Kidney (tissue), 14 donors: ENCODE results near the gene DPP10. TPM values are rescaled to one million over a fixed set of nuclear protein-coding genes. Genes with fewer than 3 reads are reported as not detected.

ENCODE experiments used
- DNase-seq, 5 donors: peaks; one replicate each; pipeline ENCODE4 v3.0.0-alpha.2; 2013 to 2020
- FAIRE-seq: peaks from 2 replicates; lab custom pipeline; 2012; peaks lifted over from hg19 to GRCh38; lab: Jason Lieb, UNC
- H3K27ac ChIP-seq, 2 donors: one replicate each; pipeline ENCODE4 v1.7.0; 2013; ENCODE audit warnings: low read depth in 2 of 2, low read length in 2 of 2, inconsistent platforms in 1 of 2
- H3K27me3 ChIP-seq: one replicate; pipeline ENCODE4 v1.7.1; 2013; ENCODE audit warnings: low read length, inconsistent platforms; ENCODE audit not compliant: control insufficient read depth, insufficient read depth
- H3K36me3 ChIP-seq, 3 donors: one replicate each; pipeline versions ENCODE4 v1.7.0 to v1.7.1; 2013; ENCODE audit warnings: low read length in 3 of 3, control low read depth in 1 of 3, inconsistent platforms in 1 of 3; ENCODE audit not compliant: insufficient read depth in 3 of 3, control insufficient read depth in 2 of 3
- H3K4me1 ChIP-seq, 3 donors: one replicate each; pipeline versions ENCODE4 v1.7.0 to v1.7.1; 2013; ENCODE audit warnings: low read length in 3 of 3, inconsistent platforms in 1 of 3, low read depth in 1 of 3; ENCODE audit not compliant: control insufficient read depth in 2 of 3, insufficient read depth in 2 of 3
- H3K4me3 ChIP-seq, 3 donors: one replicate each; pipeline versions ENCODE4 v1.7.0 to v1.8.1; 2013; ENCODE audit warnings: low read length in 3 of 3, control low read depth in 1 of 3, inconsistent platforms in 1 of 3
- H3K9ac ChIP-seq, 3 donors: one replicate each; pipeline versions ENCODE4 v1.7.0 to v1.7.1; 2013; ENCODE audit warnings: low read length in 3 of 3, control low read depth in 1 of 3, inconsistent platforms in 1 of 3
- H3K9me3 ChIP-seq, 3 donors: one replicate each; pipeline versions ENCODE4 v1.7.0 to v1.7.1; 2013; ENCODE audit warnings: low read length in 3 of 3, control low read depth in 1 of 3, inconsistent platforms in 1 of 3; ENCODE audit not compliant: control insufficient read depth in 2 of 3, insufficient read depth in 1 of 3
- intact Hi-C: fragments of 100-400 bp; cut with DNase I; formaldehyde crosslinking; loops from one replicate; pipeline ENCODE4 v1.11.1; 2022
- polyA plus RNA-seq: library from polyadenylated mRNA; stranded (reverse); fragments of 350-450 nt; fragmentation: Illumina TruSeq; extraction: RNeasy Lipid Tissue Mini Kit (QIAGEN cat#74804); gene quantifications from one replicate; pipeline ENCODE4 v1.2.3, GENCODE V29; 2014; ENCODE audit warnings: low read depth, low replicate concordance; ENCODE audit not compliant: insufficient read depth
- total RNA-seq: library from RNA; stranded (reverse); fragmentation: NEBNext Ultra II Directional; extraction: Animal tissue kit (Norgen Biotek cat#: 25700); gene quantifications from one replicate; pipeline ENCODE4 v1.2.1, GENCODE V29; 2021
- TF ChIP-seq, protein P1 (sequence below): IDR thresholded peaks from 3 replicates; pipeline ENCODE4 v1.5.1; 2012; ENCODE audit warnings: mild to moderate bottlenecking, moderate library complexity, borderline replicate concordance; ENCODE audit not compliant: insufficient read depth; ENCODE audit errors: extremely low read depth
- donor health status: control.
- donor health status: control.
- donor health status: control.
- donor health status: control.
- donor health status: control.
- donor health status: DM: yes; HTN: yes; CAD: no.
- donor health status: Normal renal cell carcinoma (clear cell type).

Gene DPP10
- total and polyA plus RNA-seq, 2 donors from 2014 or later: 0.67 TPM; not detected in 1

DNA sequence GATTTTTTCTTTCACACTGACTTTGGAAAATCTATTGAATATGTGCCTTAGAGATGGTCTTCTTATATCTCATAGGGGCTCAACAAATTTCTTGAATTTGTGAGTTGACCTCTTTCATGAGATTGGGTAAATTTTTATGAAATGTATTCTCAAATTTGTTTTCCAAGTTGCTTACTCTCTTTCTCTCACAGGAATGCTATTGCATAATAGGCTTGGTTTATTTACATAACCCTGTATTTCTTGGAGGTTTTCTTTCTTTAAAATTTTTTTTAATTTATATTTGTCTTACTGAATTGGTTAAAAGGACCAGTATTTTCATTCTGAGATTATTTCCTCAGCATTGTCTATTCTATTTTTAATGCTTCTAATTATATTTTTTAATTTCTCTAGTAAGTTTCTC, 917.1 kb downstream of the DPP10 start:
- intact Hi-C loops: no loop called here
- H3K27ac ChIP-seq: no peak overlapping the region

DNA sequence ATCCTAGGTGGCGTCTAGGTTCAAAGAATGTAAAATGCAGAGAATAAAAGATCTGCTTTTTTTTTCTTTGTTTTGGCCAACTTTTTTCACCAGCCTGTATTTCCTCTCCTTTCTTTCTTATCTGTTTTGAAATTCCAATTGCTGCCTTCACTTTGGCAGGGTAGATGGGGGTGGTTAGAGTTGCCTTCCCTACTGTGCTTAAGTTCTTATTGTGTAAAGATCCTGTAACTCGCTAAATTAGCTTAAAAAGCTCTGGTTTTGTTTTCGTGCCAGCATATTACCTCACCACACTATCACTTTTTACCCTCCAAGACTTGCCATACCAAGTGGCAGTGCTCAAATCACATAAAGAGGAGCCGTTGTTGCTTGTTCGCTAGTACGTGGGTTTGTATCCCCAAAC, 921.7 kb downstream of the DPP10 start:
- TF ChIP-seq, protein P1, sequence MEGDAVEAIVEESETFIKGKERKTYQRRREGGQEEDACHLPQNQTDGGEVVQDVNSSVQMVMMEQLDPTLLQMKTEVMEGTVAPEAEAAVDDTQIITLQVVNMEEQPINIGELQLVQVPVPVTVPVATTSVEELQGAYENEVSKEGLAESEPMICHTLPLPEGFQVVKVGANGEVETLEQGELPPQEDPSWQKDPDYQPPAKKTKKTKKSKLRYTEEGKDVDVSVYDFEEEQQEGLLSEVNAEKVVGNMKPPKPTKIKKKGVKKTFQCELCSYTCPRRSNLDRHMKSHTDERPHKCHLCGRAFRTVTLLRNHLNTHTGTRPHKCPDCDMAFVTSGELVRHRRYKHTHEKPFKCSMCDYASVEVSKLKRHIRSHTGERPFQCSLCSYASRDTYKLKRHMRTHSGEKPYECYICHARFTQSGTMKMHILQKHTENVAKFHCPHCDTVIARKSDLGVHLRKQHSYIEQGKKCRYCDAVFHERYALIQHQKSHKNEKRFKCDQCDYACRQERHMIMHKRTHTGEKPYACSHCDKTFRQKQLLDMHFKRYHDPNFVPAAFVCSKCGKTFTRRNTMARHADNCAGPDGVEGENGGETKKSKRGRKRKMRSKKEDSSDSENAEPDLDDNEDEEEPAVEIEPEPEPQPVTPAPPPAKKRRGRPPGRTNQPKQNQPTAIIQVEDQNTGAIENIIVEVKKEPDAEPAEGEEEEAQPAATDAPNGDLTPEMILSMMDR: no peak
- Histone ChIP-seq H3K27me3 (no peaks in the 10 kb centered on the region), H3K9me3 (no peaks in the 10 kb centered on the region), H3K4me3 (no peak overlapping the region), H3K9ac (no peak overlapping the region), H3K36me3 (no peaks in the 10 kb centered on the region), H3K27ac (no peak overlapping the region), H3K4me1 (no peaks in the 10 kb centered on the region)
- DNase-seq (no peak), FAIRE-seq (no peak)
- intact Hi-C loops: no loop called here

More for the DNA sequence above, 917.1 kb downstream of the DPP10 start:
- DNase-seq (no peak), FAIRE-seq (no peak)
- Histone ChIP-seq H3K9me3 (peaks cover 0 to 2% (median 0%) of the 10 kb centered on the region in 3 donors), H3K4me3 (no peak overlapping the region), H3K4me1 (no peaks in the 10 kb centered on the region), H3K9ac (no peak overlapping the region), H3K27me3 (no peaks in the 10 kb centered on the region), H3K36me3 (no peaks in the 10 kb centered on the region)
- TF ChIP-seq, protein P1: no peak

DNA sequence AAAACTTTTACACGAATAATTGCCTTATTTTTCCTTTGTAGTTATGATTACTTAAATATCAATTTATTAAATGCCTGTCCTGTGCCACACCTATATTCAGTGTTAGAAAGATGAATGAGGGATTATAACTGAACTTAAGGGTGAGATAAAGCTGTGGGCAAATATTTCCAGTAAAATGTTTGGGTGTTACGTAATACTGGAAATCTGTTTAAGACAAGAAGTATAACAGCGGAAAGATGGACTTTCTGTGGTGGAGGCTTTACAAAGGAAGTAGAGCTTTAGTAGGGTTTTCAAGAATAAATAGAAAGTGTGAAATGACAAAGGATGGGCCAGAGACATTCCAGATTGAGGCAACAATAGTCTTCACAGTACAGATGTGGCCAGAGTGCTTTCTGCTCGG, 927.0 kb downstream of the DPP10 start:
- Histone ChIP-seq H3K36me3 (no peaks in the 10 kb centered on the region), H3K27me3 (no peaks in the 10 kb centered on the region), H3K9ac (no peak overlapping the region), H3K9me3 (peaks cover 0 to 3% (median 3%) of the 10 kb centered on the region in 3 donors), H3K4me3 (no peak overlapping the region), H3K27ac (no peak overlapping the region), H3K4me1 (no peaks in the 10 kb centered on the region)
- TF ChIP-seq, protein P1: no peak
- intact Hi-C loops: no loop called here
- FAIRE-seq: no peak
- DNase-seq: no peak

DNA sequence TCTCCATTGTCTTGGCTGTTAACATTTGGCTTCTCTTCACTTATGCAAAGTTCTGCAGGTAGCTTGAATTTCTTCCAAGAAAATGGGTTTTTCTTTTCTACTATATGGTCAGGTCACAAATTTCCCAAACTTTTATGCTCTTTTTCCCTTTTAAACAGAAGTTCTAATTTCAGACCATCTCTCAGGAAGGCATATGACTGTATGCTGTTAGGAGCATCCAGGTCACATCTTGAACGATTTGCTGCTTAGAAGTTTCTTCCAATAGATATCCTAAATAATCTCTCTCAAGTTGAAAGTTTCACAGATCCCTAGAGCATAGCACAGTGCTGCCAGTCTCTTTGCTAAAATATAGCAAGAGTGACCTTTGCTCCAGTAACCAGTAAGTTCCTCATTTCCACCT, 932.5 kb downstream of the DPP10 start:
- no peaks in the 10 kb centered on the region for H3K27me3 ChIP-seq
- H3K9me3 ChIP-seq: peaks cover 0 to 19% (median 4%) of the 10 kb centered on the region in 3 donors
- H3K4me1 ChIP-seq: no peaks in the 10 kb centered on the region
- H3K27ac ChIP-seq: no peak overlapping the region
- DNase-seq (no peak), FAIRE-seq (no peak)
- TF ChIP-seq, protein P1: no peak
- intact Hi-C loops: no loop called here
- no peak overlapping the region for H3K4me3 ChIP-seq
- H3K36me3 ChIP-seq: no peaks in the 10 kb centered on the region
- no peak overlapping the region for H3K9ac ChIP-seq
